NCI-H748 (cell line): ENCODE results near the gene SIAH3.
"Not testable (repeated sequence)": the region's sequence is repeated elsewhere in the genome, so short reads cannot be mapped to it uniquely, and the experiment has no call there.

Experiments
- DNase-seq: peaks from one replicate; lab custom pipeline; 2025; ENCODE audit not compliant: unreplicated experiment; lab: John Stamatoyannopoulos, UW

SIAH3 gene, protein sequence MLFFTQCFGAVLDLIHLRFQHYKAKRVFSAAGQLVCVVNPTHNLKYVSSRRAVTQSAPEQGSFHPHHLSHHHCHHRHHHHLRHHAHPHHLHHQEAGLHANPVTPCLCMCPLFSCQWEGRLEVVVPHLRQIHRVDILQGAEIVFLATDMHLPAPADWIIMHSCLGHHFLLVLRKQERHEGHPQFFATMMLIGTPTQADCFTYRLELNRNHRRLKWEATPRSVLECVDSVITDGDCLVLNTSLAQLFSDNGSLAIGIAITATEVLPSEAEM

DNA sequence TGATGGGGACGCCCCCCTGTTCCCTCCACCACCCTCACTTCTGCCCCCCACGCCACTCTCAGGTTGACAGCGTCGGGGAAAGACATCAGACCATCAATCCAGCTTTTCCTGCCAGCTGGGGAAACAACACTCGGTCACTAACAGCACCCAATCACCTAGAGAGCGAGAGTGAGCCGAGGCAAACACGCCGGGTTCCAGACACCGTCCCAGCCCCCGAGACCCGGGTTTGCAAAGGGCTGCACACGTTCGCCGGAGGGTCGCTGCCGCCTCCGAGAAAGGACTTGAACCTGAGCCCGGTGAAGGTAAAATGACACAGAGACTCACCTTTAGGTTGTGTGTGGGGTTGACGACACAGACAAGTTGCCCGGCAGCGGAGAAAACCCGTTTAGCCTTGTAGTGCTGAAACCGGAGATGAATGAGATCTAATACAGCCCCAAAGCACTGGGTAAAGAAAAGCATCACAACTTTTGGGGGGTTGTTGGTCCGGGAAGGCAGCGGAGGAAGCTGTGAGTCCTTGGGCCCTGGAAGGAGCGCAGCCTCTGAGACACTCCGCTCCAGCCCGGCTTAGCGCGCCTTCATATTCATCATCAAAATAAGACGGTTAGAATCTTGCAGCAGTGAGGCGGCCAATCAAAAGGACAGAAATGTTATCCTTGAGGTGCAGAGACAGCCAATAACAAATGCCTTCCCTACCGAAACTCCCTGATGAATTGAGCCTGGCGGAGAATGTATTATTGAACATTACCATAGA lies at the start of gene SIAH3:
TSS of gene SIAH3 (minus strand) at position 583 of the 751 bp plus-strand sequence. CDS start at position 459, 124 bp downstream.
- peak; percentile 63 for DNase-seq

DNA sequence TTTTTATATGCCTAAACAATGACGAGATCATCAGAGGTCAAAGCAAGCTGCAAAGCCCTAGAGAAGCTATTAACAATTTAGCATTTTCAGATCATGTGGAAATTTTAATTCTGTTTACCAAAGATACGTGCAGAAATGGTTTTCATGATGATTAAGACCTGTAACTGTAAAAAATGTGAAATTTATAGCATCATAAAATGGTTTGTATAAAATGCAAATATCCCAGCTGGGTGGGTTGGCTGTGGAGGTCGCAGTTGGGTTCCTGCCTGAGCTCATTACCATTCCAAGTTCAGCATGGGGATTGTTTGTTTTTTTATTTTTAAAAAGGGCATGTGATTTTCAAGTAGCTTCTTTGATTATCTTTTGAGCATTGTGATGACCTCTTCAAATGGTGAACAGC lies 47.9 kb upstream of the SIAH3 start:
- DNase-seq, result peak; percentile 73

DNA sequence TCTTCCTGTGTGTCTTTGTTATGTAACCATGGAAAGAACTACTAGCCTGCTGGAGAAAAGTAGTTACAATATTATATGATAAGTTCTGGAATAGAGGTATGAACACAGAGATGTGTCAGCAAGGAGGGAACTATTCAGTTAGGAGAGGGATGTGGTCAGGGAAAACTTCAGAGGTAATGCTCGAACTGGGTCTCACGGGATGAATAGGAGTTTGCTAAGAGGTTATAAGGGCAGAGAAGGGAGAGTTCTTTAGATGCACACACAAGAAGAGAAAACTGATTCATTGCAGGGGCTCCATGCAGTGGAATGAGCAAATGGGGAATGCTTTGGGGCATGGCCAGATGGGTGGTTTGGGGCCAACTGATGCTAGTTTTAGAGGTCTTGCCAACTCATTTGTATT lies 46.0 kb upstream of the SIAH3 start:
- DNase-seq, result no peak

DNA sequence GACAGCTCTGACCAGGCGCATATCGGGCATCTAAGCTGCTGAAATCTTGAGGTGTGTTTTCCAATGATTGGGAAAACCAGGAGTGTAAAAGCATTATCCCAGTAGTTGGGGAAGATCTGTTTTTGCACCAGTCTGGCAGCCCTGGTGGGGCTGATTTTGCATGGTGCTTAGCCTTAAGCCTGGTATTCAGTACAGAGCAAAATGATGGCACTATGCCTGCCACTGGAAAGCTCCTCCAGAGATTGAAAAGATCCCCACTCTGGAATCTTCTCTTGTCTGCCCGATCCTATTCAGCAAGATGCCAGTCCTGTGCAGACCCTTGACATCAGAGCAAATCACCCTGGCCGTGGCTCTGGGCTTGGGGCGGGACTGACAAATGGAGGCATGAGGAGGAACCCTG lies 44.7 kb upstream of the SIAH3 start:
- no peak for DNase-seq

DNA sequence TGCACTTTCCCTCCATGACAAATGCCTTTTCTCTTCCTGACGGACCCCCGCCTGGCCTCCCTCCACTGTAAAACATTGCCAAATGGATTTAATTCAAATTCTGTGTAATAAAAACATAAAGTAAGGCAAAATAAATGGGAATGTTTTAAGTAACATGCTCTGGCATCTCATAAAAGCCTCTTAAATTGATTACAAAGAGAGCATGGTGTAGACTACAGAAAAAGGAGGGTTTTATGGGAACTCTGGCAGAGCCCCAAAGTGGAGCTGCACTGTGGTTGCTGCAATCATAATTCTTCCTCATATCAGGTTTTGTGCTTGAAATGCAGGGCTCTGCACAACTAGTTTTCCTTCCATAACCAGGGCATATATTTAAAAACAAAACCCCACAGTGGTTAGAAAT lies 44.3 kb upstream of the SIAH3 start:
- no peak for DNase-seq

DNA sequence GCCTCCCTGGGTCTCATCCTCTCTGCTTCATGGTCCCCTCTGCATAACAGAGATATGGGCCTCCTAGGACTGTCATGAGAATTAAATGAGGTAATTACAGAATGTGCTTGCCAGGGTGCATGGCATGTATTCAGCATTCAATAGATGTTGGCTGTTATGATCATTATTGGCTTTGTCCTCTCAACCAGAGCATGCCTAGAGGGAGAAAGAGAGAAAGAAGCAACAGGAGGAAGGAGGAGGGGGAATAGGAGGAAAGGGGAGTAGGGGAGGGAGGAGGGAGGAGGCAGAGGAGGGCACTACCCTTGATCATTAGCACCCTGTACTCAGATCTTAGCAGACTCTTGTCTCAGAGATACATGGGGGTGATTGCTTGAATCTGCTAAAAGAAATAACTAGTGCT lies 41.0 kb upstream of the SIAH3 start:
- no peak for DNase-seq

DNA sequence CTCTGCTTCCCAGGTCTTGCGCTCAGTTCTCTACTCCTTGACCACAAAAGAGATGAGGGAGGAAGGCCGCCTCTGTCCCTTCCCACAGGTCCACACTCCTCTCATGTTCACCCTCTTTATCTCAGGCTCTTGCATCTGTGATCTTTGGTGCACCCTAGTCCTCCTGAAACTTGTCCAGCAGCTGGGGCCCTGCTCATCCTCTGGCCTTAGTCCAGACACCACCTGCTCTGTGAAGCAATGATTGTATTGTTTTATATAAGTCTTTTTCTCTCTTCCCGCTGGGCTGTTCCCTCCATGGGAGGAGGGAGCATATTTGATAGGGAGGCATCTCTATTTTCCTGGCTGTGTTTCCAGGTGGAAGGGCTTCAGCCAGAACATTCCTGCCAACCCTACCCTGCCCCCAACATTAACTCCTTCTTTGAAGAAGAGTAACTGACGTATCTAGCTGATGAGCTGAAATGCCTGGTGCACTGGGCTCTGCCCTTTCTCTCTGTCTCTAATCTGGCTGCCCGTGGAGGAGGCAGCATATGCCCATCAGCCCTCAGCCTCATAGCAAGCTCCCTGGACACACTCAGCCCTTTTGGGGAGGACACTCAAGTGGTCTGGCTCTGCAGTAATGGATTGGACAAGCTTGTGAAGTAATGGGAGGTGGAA lies 38.2 kb upstream of the SIAH3 start:
- DNase-seq, result no peak

DNA sequence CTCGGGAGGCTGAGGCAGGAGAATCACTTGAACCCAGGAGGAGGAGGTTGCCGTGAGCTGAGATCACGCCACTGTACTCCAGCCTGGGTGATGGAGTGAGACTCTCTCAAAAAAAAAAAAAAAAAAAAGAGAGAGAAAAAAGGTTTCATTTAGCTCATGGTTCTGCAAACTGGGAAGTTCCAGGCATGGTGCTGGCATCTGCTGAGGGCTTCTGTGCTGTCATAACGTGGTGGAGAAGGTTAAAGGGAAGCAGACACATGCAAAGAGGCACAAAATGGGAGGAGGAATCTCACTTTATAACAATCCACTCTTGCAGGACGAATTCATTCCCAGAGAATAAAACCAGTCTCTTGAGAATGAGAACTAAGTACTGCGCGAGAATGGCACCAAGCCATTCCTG lies 34.9 kb upstream of the SIAH3 start:
- no peak for DNase-seq

DNA sequence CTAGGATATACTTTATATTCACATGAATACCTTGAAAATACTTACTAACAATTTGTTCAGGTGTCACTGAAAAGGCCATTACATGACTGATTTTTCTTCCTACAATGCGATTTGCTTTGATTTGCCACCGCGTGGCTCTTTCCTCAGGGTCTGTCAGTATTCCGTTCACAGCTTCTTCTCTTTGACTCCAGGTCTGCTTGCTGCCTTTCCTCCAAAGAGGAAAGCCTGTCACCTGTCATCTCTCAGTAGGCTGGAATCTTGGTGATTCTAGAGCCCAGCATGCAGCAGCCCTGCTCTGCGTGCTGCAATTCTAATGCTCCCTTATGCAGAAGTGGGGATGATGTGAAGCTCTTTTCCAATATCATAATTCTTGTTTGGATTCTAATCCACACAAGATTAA lies 33.6 kb upstream of the SIAH3 start:
- DNase-seq, result no peak

DNA sequence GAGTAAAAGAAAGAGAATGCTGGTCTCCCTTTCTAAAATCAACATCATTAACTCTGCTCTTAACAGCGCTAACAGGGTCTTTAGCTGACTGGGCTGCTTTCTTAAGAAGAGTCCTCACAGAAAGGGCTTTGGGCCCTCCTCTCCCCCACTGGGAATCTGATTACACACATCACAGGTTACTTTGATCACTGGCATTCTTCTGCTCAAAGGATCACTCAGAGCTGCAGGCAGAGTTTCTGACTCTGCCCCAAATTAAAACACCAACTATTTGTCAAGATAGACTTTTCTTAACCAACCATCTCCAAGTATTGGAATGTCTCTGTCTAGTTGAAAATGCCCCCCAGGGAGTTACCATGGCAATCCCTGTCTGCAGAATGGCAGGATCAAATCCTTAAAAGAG lies 31.1 kb upstream of the SIAH3 start:
- no peak for DNase-seq

DNA sequence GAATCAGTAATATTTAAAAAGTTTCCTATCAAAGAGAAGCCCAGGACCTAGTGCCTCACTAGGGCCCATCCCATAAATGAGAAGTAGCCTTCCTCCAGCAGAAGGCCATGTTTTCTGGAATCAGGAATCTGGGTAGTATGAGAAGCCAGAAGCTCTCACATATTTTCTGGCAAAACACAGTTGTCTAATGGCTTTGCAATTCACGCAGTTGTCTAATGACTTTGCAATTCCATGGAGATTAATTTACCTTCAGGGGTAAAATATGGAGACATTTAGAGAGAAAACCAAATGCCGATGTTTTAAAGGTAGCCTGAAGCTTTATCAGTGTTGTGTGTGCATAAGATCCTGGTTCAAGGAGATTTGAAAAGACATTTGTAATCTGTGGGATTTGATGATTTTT lies 29.8 kb upstream of the SIAH3 start:
- no peak for DNase-seq

DNA sequence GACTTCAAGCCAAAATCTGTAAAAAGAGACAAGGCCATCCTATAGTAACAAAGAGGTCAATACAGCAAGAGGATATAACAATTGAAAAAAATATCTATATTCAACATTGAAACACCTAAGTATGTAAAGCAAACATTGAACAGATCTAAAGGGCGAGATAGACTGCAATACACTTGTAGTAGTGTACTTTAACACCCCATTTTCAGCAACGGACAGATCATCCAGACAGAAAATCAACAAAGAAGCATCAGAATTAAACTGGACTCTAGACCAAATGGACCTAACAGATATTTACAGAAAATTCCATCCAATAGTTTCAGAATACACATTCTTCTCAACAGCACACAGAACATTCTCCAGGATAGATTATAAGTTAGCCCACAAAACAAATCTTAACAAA lies 28.7 kb upstream of the SIAH3 start:
- DNase-seq, result no peak

DNA sequence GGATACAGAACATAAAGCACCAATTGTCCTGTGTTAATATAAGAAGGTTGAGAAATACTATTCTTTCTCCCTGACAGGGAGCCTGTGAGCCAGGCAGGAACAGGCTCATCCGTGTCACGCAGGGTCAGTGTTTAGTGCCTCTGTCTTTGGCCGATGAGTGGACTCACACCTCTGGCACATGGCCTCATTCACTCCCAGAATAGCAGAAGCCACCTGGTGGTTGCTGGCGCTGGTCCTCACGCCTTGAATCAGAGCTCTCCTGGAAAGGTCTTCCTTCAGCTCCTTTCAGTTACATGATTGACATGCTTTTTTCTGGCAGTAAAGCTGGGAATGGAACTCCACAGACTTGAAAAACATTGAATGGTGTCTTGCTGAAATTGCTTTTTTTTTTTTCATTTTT lies 28.1 kb upstream of the SIAH3 start:
- peak; percentile 50 for DNase-seq

DNA sequence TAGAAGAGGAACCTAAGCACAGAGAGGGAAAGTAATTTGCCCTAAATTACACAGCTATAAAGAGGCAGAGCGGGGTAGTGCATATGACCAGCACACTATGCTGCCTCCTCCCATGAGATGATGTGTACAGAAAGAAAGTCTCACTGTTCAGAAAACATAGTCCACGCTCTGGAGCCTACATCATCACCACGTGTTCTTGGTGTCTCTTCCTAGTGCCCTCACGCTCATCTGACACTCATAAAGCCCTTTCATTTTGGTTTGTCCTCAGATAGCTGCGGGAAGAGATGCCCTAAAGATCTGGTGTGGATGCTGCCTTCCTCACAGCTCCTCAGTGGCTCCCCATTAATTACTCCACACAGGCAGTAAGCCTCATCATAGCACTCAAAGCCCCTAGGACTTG lies 27.4 kb upstream of the SIAH3 start:
- no peak for DNase-seq

DNA sequence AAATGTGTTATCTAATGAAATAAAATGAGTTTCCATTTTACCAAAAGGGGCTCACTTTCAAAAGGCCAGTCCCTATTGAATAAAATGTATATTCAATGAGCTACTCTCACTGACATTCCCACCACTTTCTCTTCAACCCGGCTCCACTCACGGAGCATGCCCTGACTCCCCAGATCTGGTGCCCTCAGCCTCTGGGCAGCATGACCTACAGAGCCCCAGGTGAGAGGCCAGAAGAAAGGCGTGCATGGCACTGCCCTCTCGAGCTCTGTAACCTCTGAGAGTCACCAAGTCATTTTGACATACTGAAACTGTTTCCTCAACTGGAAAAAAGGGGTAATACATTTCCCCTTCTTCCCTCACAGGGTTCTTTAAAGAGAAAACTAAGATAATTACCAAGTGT lies 25.2 kb upstream of the SIAH3 start:
- no peak for DNase-seq

DNA sequence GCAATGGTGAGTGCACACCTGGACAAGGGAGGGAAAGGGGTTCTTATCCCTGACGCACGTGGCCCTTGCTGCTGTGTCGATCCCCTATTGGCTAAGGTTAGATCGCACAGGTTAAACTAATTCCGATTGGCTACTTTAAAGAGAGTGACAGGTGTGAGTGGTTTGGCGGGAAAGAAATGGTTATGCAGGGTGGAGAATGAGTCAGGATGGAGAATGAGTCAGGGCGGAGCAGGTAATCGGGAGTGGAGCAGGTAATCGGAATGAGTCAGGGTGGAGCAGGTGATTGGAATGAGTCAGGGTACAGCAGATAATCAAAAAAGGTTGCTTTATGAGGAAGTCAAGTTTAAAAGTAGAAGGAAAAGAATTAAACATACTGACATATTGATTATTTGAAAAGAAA lies 24.4 kb upstream of the SIAH3 start:
- no peak for DNase-seq

DNA sequence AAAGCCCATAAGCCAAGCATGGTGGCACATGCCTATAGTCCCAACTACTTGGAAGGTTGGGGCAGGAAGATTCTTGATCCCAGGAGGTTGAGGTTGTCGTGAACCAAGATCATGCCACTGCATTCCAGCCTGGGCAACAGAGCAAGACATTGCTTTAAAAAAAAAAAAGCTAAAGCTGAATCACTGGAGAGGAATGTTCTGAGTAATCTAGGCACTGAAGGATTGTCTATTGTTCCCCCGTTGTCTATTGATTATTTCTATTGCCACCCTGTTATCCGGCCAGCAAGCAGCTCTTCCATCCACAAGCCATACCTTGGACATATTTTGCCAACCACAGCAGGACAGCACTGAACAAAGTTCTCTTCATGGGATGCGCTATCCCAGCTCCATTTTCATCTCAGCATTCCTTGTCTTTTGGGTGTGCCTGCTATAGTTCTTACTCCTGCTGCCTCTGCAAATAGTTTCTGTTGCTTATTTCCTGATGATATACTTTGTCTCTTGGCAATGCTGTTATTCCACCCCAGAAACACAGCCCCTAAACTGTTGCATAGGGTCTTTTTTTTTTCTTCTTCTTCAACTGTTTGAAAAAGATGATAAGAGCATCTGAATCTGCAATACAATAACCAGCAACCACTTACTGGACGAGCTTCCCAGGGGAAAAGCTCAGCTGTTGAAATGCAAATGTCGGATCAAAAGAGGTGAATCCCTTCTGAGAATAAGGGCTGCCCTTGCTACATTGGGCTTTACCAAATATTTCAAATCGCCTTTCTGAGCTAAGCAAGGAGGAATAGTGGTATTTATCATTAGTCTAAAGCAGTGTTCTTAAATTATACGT lies 22.2 kb upstream of the SIAH3 start:
- DNase-seq, result no peak

DNA sequence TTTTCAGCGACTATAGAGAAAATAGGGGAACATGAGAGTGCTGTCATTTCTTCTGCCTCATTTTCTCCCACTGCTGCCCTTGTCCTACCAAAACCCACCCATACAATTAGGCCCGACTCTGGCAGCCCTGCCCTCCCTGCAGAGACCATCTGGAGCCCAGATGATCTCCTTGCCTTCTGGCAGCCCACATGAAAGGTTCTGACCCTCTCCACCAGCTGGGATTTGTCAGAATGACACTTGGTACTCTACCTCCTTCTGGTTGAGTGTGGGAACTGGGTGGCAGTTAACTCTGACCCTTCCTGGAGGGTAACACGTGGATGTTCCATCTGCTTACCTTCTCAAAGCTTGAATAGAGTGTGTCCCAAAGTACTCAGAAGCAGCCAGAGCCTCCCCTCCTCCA lies 21.0 kb upstream of the SIAH3 start:
- no peak for DNase-seq

DNA sequence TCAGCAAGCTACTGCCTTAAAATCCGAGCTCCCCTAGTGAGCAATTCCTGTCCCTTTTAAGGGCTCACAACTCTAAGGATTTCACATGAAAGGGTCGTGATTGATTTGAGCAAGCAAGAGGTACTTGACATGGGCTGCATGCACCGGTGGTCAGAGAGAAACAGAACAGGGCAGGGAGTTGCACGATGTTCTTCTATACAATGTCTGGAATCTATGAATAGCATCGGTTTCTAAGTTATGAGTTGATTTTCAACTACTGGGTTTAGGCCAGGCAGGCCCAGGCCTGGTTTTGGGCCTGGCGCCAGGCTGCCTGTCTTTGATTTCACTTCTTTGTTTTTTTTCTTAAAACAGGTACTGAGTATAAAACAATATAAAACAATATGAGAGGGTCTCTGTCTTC lies 19.6 kb upstream of the SIAH3 start:
- not testable (repeated sequence) for DNase-seq

DNA sequence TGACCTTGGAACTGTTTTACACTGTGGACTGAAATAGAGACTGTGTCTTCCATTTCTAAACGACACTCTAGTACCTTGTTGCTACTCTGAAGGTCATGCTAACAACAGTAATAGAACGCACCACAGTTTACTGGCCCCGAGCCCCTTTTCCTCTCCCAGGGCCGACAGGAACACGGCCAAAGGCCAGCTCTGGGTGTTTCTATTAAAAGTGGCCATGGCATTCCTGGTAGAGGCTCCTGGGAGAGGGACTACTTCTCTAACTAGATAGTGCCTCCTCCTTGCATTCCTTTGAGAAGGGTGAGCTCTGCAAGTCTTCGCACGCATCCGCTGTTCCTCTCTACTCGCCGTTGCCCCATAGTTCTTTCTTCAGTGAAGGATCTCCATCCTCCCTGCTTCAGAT lies 18.7 kb upstream of the SIAH3 start:
- no peak for DNase-seq

DNA sequence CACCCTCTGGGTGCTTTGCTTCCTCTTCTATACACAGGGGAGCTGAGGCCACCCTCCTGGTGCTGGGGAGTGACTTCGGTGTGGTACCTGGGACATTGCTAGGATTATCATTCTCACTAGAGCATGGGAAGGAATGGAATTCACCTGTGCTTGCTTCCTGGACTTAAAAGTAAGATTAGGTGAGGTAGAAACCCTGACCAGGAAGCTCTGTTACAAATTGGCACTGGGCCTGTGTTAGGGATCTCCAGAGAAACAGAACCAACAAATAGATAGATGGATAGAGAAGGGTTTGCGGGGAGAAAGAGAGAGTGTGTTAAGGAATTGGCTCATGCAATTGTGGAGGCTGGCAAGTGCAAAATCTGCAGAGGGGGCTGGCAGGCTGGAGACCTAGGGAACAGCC lies 13.9 kb upstream of the SIAH3 start:
- no peak for DNase-seq
